ENCODE measurements around the gene ATG2A.

Gene ATG2A

GRCh38 chr11:64916040-64916774 is 802 bp downstream of the ATG2A start:
- peak in 1 of 2 experiments; percentile 72 for DNase-seq (ENCODE audit: low read depth in 1 of 2, low spot score in 1 of 2)
- H3K27ac ChIP-seq (replicated peaks), result peak overlapping the region; percentile 76

GRCh38 chr11:64915376-64915887 is 1.6 kb downstream of the ATG2A start:
- no peak overlapping the region for H3K4me3 ChIP-seq (replicated peaks; ENCODE audit: insufficient read depth, low read length)
- peak overlapping the region; percentile 76; the same call in 1 of the 2 replicates for H3K27ac ChIP-seq (replicated peaks)
- DNase-seq (ENCODE audit: low read depth in 1 of 2, low spot score in 1 of 2), result no peak
- peak; percentile 59 for TF ChIP-seq SPI1 (IDR thresholded peaks at IDR 0.05; ENCODE audit: borderline replicate concordance, low read depth)
- no peak for TF ChIP-seq REST (IDR thresholded peaks at IDR 0.05; ENCODE audit: insufficient replicate concordance, low read depth)
- no peaks in the 10 kb centered on the region for H3K27me3 ChIP-seq (ENCODE audit: insufficient read depth, poor library complexity, severe bottlenecking)

More at GRCh38 chr11:64916040-64916774, 802 bp downstream of the ATG2A start:
- no peaks in the 10 kb centered on the region for H3K27me3 ChIP-seq (ENCODE audit: insufficient read depth, poor library complexity, severe bottlenecking)
- H3K4me3 ChIP-seq (replicated peaks; ENCODE audit: insufficient read depth, low read length), result peak overlapping the region; percentile 82
- TF ChIP-seq POLR2AphosphoS5 (IDR thresholded peaks at IDR 0.05; ENCODE audit: low read depth), result 0 out of 2 replicates have a peak, but pooled peaks have one; percentile 16
- no peak for TF ChIP-seq CTCF (IDR thresholded peaks at IDR 0.05; ENCODE audit: insufficient read depth, low read length)

GRCh38 chr11:64914123-64914522 is 2.9 kb downstream of the ATG2A start:
- Histone ChIP-seq H3K27ac (replicated peaks) (no peak overlapping the region), H3K4me3 (replicated peaks; ENCODE audit: insufficient read depth, low read length) (no peak overlapping the region), H3K27me3 (ENCODE audit: insufficient read depth, poor library complexity, severe bottlenecking) (no peaks in the 10 kb centered on the region)
- TF ChIP-seq REST (IDR thresholded peaks at IDR 0.05; ENCODE audit: insufficient replicate concordance, low read depth), result no peak
- TF ChIP-seq GABPA (IDR thresholded peaks at IDR 0.05; ENCODE audit: low read depth), result no peak
- no peak for TF ChIP-seq SPI1 (IDR thresholded peaks at IDR 0.05; ENCODE audit: borderline replicate concordance, low read depth)
- no peak for TF ChIP-seq POLR2AphosphoS5 (IDR thresholded peaks at IDR 0.05; ENCODE audit: low read depth)
- TF ChIP-seq CTCF (IDR thresholded peaks at IDR 0.05; ENCODE audit: insufficient read depth, low read length), result no peak
- no peak for DNase-seq (ENCODE audit: low read depth in 1 of 2, low spot score in 1 of 2)

- no peak for TF ChIP-seq GABPA (IDR thresholded peaks at IDR 0.05; ENCODE audit: low read depth)
- no peak for TF ChIP-seq SPI1 (IDR thresholded peaks at IDR 0.05; ENCODE audit: borderline replicate concordance, low read depth)
- Histone ChIP-seq H3K27me3 (ENCODE audit: insufficient read depth, poor library complexity, severe bottlenecking) (no peaks in the 10 kb centered on the region), H3K27ac (replicated peaks) (no peak overlapping the region), H3K4me3 (replicated peaks; ENCODE audit: insufficient read depth, low read length) (no peak overlapping the region)
- DNase-seq (ENCODE audit: low read depth in 1 of 2, low spot score in 1 of 2), result no peak
These were observed 3.8 kb downstream of the ATG2A start for GRCh38 chr11:64913171-64913727.

Measured in HL-60 (cell line).